GM12874 (cell line): ENCODE measurements around the gene LPO.

Experiments used
- TF ChIP-seq, protein P1 (sequence below): IDR thresholded peaks from 2 replicates; pipeline ENCODE4 v1.5.1; 2011; ENCODE audit warnings: low read depth, mild to moderate bottlenecking, control low read depth, low read length, moderate library complexity; ENCODE audit not compliant: insufficient read depth

LPO gene

DNA sequence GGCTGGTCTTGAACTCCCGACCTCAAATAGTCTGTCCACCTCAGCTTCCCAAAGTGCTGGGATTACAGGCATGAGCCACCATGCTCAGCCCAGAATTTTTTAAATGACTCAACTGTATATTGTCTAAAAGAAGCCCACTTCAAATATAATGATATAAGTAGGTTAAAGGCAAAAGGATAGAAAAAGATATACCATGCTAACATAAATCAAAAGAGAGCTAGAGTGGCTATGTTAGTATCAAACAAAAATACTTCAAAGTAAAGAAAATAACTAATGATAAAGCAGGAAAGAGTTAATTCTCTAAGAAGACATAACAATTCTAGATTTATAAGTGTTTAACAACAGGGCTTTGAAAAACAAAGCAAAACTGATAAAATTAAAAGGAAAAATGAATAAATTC, 55.6 kb downstream of the LPO start:
- TF ChIP-seq, protein P1, sequence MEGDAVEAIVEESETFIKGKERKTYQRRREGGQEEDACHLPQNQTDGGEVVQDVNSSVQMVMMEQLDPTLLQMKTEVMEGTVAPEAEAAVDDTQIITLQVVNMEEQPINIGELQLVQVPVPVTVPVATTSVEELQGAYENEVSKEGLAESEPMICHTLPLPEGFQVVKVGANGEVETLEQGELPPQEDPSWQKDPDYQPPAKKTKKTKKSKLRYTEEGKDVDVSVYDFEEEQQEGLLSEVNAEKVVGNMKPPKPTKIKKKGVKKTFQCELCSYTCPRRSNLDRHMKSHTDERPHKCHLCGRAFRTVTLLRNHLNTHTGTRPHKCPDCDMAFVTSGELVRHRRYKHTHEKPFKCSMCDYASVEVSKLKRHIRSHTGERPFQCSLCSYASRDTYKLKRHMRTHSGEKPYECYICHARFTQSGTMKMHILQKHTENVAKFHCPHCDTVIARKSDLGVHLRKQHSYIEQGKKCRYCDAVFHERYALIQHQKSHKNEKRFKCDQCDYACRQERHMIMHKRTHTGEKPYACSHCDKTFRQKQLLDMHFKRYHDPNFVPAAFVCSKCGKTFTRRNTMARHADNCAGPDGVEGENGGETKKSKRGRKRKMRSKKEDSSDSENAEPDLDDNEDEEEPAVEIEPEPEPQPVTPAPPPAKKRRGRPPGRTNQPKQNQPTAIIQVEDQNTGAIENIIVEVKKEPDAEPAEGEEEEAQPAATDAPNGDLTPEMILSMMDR, result no peak

DNA sequence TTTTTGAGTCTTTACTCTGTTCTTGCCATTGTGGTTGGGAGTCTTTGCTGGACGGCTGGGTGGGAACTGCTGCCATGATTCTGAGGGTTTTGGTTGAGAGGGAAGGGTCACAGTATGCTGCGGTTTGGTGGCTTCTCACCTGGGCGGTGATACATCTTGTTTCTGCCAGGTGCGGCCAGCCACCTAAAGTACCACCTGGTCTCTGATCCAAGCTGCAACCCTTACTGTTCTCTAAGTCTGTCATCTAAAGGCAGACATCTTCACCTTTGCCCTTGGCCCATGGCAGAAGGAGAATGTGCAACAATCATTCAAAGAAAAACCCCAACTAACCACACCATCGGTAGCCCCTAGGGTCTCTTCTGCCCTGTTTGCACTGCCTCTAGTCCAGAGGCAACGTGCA, 62.0 kb downstream of the LPO start:
- TF ChIP-seq, protein P1, result no peak

DNA sequence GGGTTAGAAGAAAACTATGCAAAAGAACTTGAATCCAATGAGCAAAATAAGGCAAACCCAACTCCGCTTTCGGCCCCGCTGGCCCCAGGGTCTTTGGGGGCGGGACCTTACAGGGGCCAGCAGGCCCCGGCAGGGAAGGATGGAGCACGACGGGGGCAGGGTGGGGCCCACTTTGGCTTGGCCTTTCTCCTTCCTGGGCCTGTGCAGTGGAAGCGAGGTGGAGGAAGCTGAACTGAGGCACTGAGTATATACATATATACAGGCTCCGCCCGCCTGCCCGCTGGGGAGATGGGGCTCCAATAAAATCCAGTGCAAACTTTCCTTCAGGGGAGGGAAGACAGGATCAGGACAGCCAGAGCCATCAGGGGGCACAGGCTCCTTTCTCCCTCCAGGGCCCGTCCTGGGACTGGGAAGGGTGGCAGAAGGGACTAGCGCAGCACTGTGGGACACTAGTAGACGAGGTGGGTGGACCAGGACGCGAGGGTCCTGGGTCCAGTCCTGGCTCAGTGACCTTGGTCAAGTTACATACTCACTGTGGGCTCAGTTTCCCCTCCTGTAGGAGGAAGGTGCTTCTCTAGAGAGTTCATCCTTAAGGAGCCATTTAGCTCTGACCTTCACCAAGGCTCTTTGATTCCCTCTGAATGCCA, 63.2 kb downstream of the LPO start:
- TF ChIP-seq, protein P1, result no peak

DNA sequence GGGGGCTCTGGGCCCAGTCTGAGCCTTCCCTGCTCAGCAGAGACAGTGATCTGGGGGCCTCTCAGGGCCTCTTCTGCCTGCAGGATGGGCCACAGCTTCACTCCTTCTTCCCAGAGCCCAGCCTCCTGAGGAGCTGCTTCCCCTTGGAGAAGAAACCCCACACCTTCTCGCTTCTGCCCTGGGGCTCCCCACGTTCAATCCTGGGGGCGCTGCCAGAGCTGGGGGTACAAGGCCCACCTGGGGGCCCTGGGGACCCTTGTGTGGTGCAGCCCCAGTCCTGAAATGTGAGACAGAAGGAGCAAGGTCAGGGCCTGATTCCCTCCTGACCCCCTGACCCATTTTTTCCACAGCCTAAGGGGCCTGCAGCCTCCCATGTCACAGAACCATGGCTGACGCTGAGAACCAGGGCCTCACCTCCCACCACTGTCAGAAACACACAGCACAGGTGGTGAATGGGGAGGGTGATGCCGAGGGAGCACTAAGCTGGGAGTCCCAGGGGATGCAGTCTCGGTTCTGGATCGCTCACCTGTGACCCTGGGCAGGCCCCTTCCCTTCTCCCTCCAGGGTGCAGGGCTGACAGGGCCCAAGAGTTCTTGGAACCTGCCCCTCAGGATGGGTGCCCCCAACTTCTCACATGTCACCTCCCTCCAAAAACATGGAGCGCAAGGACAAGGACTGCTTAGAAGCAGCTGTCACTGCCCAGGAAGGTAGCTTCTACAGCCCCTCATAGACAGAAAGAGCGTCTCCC, 64.0 kb downstream of the LPO start:
- TF ChIP-seq, protein P1, result no peak

DNA sequence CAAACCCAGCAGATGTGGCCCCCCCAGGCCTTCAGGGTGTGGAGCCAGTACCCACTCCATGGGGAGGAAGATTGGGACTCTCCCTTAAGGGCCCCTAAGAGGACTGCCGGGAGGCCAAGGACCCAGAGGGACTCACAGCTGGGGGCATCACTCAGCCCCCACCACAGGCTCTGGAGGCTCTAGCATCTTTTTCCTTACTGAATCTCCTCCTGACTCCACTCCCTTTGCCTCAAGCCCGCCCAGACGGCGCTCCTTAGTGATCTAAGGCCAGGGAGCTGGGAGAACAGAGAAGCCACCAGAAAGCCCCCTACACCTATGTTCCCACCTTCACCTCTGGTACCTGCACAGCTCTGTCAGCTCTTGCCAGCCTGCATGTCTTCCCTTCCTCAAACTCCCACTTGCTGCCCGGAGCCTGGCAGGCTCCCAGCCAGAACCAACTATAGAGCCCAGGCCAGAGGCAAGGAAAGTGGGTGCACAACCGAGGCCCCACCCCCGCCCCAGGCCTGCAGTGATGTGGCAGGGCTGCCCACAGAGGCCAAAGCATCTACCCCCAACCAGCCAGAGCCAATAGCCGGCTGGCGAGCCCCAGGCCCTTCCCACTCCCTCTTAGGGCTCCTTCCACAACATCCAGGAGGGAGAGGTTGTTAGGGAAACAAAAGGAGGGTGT, 64.7 kb downstream of the LPO start:
- TF ChIP-seq, protein P1, result no peak

DNA sequence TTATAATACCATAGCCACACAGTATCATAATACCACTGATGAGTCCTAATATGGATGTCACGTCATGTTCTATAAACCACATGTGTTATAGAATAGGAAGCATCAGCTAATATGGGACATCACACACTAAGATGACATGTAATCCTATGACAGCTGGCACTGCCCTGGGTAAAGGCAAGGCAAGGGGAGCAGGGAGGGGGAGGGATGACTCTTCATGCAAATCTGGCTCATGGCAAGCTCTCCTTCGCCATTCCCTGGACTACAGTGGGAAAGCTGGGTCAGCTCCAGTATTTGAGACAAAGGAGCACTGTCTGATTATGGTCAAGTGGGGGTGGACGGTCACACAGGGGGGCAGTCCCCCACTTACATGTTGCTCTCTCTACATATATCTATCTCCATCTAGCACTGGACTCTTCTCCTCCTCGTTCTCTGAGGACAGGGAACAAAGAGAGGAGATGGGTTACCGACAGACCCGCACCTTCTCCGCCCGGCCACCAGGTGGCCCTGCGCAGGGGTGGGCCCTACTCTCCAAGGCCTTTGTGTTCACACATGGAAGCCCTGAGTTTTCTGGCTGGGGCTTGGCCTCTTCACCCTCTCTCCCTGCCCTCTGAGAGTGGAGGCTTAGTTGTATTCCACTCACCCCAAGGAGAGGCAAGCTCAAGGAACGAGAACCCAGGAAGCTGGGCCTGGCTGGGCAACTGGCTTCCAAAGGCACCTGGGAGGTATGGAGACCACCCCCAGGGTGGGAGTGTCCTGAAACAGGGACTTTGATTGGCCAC, 65.8 kb downstream of the LPO start:
- TF ChIP-seq, protein P1, result peak; percentile 92

DNA sequence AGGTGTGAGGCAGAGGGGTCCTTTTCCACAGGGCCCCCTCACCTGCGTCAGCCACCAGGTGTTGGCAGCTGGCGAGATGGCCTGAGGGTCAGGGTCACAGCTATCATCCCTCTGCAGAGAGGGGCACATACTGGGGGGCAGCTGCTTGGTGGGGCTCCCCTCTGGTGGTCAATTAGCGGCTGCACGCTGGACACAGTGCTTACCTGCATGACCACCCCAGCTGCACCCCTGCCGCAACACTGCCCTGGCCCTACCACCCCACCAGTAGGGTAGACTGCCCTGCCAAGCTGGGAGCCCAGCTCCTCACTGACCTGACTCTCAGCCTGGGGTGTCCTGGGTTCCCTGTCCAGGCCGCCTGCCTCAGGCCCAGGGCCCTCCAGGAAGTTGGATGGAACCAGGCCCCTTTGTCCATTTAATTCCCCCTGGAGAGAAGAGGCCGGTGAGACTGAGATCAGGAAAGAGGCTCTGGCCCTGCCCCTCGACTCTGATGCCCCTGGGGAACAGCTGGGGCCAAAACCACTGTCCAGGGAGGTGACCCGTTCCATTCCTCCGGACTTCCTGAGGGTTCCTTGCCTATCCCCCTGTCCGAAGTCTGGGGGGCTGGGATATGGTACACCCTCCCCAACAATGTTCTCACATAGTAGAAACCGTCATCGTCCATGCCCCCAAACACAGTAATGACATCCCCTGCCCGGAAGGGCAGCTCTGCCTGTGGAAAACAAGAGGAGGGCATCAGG, 66.5 kb downstream of the LPO start:
- TF ChIP-seq, protein P1, result no peak
